Superior temporal gyrus (tissue), 1 donor: ENCODE measurements around the gene NCKIPSD.

Experiments
- DNase-seq: peaks from one replicate; pipeline ENCODE4 v3.0.0-alpha.2; 2016; ENCODE audit errors: extremely low spot score

NCKIPSD gene

DNA sequence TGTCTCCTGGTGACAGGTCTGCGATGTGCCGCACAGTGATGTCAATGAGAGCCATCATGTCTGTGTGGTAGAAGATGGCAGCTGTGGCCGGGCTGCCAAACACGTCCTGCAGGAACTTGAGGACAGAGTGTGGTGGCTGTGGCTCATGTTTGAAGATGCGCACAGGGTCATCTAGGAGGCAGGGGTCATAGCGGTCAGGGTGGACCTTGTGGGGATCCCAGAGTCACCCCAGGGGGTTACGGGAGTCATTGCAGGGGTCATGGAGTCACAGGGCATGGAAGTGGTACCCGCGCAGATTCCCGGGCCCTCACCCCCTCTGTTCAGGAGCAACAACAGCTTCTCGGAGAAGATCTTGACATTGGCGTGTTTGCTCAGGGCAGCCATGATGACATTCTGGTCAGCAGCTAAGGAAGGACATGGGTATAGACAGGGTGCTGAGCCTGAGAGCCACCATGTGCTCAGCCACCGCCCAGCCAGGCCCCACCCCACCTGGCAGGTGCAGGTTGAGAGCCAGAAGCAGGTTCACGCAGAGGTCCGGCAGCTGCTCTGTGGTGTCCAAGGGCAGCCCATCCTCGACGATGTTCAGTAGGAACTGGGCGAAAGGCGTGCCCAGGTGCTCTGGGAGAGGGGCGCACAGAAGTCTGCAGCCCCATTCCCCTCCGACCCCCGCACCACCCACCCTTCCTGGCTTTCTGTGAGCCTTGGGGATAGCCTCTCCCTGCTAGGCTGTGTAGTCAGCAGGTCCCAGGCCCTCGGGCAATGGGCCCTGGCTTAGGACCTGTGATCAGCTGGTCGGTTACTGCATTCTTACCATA is 6.9 kb downstream of the NCKIPSD start:
- DNase-seq: no peak

DNA sequence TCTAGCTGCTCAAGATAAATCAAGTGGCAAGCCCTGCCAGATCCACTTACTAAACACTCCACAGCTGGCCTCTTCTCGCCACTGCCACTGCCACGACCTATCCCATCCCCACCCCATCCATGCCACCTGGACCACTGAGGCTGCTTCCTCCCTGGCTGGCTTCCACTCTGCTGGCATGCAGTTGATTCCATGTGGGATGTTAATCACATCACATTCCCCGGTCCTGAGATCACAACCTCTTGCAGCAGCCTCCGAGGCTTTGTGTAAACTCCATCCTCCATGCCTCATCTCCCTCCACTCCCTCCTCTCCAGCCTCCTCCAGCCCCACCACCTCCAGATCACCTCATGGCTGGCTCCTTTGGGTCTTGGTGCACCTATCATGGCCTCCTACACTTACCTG is 7.7 kb downstream of the NCKIPSD start:
- DNase-seq: no peak

GRCh38 chr3:48674505-48674904 is 11.2 kb downstream of the NCKIPSD start:
- DNase-seq: no peak

DNA sequence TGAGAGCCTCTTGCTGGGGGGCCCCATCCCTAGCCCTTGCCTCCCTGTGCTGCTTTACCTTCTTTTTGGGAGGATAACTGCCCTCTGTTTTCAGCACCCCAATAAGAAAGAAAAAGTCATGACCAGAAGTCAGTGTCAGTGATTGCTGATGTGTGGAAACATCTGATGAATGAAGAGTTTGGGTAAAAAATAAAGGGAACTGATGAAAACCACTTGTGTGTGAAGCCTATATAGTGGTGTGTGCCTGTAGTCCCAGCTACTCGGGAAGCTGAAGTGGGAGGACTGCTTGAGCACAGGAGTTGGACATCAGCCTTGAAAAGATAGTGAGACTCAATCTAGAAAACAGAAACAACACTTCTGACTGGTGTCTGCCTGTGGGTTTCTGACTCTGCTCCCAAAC is 13.2 kb downstream of the NCKIPSD start:
- DNase-seq: no peak

- DNase-seq: no peak
These were observed 20.8 kb downstream of the NCKIPSD start for GRCh38 chr3:48664929-48665328.

GRCh38 chr3:48664313-48664644 is 21.4 kb downstream of the NCKIPSD start:
- DNase-seq: no peak

GRCh38 chr3:48663489-48664312 is 22.0 kb downstream of the NCKIPSD start:
- peak; percentile 99 for DNase-seq

DNA sequence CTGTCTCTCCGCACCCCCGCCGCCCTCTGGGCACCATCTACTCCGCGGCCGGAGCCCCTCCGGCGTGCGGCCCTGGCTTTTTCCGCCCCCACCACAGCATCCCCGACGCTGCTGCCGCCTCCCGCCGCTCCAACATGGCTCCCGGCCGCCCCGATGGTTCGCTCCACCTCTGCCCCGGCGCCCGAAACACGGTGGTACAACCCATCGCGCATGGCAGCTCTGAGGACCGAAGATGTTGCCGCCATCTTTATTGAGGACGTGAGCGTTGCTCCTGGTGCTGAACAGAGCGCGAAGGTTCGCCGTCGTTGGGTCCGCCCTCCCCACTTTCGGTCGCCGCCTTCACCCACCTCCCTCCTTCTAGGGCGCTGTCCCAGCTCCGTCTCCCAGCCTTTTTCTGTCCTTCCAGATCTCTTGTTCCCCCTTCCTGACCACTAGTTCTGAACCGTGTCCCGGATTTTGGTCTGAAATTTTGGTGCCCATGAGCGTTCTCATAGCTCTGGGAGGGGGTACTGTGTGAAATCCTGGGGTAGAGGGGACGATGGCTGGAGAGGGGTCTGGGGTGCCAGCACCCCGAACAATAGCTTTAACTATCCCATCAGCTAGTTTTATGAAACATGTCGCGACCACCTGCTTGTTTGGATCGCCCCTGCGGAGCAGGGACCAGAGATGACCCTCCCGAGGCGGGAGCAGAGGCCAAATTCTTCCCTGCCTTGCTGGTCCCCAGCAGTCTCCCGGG is 22.8 kb downstream of the NCKIPSD start, which contains the start of gene CELSR3:
TSS of gene CELSR3 (minus strand) at position 134 of the 736 bp plus-strand sequence. CDS start 252 bp downstream, outside the sequence.
- DNase-seq: peak; percentile 91

GRCh38 chr3:48662145-48662752 is 23.5 kb downstream of the NCKIPSD start:
- DNase-seq: no peak

DNA sequence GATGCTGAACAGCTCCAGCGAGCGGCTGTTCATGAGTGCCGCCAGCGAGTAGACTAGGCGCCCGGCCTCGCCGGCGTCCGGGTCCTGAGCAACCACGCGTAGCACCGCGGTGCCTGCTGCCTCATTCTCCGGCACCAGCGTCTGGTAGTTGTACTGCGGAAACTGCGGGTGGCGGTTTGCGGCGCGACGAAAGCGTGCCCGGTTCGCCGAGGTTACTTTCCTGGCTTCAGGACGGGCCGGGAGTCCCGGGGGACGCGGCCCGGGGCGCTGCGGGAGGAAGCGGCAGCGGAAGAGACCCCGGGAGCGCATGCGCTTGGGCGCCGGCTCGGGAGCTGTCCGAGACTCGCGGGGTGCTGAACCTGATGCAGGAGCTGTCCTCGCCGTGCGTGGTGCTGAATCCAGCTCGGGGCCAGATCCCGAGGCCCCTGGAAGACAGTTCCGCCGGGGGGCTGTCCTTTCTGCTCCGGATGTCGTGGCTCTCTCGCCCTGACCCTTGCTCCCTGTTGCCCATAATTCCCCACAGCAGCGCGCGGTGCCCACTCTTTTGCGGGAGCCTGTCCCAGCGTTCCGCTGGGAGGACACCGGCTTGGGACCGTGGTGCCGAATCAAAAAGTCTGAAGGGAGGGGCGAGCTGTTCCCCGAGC is 24.1 kb downstream of the NCKIPSD start:
- peak; percentile 71 for DNase-seq

DNA sequence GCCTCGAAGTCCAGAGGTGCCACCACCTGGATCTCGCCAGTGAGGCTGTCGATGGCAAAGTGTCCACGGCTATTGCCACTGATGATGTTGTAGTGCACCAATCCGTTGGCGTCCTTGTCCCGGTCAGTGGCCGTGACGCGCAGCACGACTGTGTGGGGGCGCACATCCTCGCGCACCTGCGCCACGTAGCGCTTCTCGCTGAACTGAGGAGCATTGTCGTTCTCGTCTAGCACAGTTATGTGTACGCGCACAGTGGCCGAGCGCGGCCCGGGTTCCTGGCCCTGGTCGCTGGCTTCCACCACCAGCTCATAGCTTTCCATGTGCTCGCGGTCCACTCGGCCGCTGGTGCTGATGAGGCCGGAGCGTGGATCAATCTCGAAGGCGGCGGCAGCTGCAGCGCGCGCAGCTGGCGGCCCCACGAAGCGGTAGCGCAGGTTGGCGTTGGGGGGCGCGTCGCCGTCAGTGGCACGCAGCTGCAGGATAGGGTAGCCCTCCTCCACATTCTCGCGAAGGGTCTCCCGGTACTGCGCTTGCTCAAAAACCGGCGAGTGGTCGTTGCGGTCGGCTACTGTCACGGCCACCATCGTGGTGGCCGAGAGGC is 24.8 kb downstream of the NCKIPSD start:
- no peak for DNase-seq

DNA sequence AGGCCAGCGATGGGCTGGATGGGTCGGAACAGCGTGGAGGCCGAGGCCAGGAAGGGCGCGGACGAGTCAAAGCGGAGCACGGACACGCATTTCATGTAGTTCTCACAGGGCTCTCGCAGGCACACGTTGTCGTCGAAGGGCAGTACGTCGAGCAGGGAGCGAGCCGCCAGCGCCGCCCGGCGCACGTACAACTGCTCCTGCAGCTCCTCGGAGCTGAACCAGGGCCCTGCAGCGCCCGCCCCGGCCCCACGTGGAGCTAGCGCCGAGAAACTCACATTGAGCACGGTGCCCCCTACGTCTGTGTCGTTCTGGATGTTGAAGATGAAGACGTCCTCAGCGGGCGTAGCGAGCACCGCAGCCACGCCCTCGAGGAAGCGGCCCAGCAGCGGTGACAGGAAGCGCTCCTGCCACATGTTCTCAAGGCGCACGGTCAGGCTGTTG is 28.9 kb downstream of the NCKIPSD start:
- no peak for DNase-seq

DNA sequence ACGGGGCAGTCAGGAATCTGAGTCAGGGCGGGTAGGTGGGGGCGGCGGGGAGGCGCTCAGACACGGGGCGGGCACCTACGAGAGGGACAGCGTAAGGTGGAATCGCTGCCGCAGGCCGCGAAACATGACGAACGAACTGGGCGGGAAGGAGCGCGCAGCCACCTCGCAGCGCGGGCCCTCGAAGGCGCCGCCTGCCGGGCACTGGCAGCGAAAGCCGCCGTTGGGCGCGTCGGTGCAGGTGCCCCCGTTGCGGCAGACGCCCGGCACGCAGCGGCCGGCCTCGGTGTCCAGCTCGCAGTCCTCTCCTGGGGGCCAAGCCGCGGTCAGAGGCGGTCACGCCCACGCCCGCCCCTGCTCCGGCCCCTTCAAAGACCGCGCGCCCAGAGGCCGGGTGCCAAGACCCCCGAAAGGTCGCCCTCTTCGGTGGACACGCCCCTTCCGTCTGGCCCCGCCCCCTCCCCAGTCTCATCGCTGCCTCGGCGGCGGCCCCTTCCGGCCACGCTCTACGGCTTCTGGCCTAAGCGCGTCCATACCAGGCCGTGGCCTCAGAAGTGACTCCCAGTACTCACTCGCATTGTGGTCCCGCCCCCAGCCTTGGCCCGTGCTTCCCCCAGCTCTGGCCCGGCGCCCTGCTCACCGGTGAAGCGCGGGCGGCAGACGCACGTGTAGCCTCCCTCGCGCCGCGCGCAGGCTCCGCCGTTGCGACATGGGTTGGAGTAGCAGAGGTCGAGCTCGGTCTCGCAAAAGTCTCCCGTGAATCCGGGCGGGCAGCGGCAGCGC is 29.5 kb downstream of the NCKIPSD start:
- peak; percentile 19 for DNase-seq

DNA sequence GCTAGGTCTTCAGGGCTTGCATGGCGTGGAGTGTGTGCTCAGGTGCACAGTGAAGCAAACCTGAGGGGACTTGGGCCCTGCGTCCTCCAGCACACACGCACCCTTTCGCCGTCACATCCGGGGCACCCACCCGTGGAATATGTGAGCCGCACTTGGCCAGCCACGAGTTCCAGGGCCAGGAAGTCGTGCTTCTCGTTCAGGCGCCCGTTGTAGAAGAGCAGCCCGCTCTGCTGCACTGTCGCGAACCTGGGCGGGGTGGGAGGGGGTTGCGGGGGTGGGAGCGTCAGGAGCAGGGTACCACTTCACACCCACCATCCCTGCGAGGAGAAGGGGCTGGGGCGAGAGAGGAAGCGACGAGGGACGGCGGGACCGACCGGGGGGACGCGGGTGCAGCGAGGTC is 30.1 kb downstream of the NCKIPSD start:
- DNase-seq: no peak

DNA sequence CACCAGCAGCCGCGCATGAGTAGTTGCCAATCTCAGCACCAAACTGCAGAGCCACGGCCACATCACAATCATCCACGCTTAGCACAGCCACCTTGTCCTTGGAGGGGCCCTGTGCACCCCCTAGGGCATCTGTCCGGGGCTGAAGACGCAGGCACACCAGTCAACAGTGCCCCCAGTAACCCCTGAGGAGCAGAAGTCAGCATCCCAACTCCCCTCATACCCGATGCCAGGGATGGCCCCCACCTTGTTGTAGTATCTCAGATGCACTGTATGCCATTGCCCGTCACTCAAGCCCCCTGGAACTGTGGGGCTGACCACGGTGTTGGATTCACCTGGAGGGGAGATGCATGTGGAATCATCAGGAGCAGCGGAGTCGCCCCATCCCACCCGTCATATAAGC is 30.7 kb downstream of the NCKIPSD start:
- DNase-seq: no peak

DNA sequence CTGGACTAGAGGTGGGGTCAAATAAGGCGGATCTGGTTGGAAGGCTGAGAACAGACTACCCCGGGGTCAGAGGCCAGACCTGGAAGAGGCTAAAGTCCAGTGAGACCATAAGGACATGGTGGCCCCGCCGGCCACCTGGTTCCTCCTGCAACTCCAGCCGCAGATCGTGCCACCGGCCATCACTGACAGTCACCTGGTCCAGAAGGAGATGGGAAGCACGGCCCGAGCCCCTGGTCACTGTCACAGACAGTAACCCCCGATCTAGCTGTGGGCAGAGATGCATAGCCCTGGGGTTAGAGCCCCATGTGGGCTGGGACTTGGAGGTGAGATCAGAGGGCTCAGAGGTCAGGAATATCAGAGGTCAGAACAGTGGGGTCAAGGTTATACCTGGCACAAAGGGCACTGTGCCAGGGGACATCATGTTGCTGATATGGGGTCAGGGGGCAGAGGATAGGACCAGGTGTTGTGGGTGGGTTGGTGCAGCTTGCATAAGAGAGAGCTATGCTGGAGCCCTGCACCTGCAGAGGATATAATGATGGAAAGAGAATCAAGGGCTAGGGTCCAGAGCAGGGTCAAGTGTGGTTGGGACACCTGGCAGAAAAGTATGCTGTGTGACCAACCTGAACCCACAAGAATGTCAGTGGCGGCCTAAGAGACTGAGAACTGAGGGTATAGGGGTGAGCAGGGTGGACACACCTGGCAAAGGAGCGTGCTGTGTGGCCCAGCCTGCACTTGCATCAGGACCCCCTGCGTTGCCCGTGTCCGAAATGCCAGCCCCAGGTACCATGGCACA is 32.6 kb downstream of the NCKIPSD start:
- DNase-seq: no peak

GRCh38 chr3:48651771-48652170 is 33.9 kb downstream of the NCKIPSD start:
- DNase-seq: no peak

- DNase-seq: no peak
These were observed 35.0 kb downstream of the NCKIPSD start for GRCh38 chr3:48650723-48651122.

DNA sequence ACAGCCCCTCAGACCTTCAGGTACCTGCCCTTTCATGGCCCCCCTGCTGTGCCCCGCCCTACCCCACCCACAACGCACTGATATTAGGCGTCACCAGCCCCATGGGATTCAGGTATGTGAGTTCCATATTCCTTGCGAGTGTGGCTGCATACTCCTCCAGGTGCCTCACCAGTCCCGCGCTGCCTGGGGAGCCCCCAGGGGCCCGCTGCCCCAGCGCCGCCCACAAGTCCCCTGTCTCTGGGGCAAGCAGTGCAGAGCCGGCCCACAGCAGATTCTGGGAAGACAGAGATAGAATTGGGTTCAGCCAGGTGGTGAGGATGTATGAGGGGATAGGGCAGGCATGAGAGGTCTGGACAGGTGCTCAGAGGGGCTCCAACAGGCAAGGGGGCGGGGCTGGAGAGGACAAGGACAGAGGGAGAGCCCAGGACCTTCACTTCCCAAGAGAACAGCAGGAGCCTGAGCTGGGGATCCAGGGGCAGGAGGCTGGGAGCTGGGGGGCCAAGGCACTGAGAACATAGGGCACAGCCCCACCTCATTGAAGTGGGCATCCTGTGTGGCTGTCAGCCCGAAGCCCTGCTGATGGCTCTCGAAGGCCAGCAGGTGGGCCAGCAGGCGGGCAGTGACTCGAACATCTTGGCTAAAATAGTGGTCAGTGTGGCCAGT is 37.4 kb downstream of the NCKIPSD start:
- DNase-seq: no peak
